HG02970 (cell line): ENCODE measurements around the gene CBS.
"Not testable (repeated sequence)": the region's sequence is repeated elsewhere in the genome, so short reads cannot be mapped to it uniquely, and the experiment has no call there.

Source experiments
- ATAC-seq: cut with Tn5 transposase; IDR thresholded peaks from one replicate; pipeline ENCODE4 v1.9.1; 2021; ENCODE audit warnings: mild to moderate bottlenecking, moderate library complexity, moderate number of reproducible peaks; ENCODE audit not compliant: unreplicated experiment, low FRiP score

CBS gene

DNA sequence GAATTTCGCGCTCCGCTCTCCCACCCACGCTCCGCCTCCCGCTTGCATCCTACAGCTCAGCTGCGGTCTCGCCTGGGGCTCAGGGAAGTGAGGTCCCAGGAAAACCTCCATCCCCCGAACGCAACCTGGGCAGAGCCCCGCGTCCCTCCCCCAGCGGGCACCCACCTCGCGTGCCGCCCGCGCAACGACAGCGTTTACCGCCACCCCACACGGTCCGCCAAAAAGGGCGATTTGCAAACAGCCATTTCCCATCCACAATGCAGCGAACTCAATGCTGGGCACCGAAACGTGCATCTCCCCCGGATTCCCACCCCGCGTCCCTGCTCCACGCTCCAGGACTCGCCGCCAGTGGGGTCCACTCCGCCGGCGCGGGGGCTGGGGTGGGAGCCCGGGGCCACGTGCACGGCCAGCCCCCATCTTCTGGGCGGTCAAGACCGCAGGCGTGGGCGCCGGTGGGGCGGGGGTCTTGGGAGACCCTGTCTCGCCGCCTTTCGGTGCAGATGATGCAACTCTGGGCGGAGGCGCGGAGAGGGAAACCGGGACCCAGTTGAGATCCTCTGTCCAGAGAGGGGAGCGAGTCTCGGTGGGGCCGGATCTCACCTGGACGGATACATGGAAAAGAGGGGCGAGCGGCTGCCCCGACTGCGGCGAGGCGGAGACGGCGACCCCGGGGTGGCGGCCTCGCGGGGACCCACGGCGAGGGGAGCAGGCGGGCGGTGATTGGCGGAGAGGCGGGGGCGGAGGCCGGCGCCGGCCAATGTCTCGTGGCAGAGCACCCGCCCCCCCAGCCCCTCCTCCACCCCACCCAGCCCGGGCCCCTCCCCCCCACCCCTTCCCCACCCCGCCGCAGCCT is at the start of gene CBS:
TSS of gene CBS (minus strand) at position 666 of the 853 bp plus-strand sequence. CDS start 3,642 bp downstream, outside the sequence.
- ATAC-seq: not testable (repeated sequence)

DNA sequence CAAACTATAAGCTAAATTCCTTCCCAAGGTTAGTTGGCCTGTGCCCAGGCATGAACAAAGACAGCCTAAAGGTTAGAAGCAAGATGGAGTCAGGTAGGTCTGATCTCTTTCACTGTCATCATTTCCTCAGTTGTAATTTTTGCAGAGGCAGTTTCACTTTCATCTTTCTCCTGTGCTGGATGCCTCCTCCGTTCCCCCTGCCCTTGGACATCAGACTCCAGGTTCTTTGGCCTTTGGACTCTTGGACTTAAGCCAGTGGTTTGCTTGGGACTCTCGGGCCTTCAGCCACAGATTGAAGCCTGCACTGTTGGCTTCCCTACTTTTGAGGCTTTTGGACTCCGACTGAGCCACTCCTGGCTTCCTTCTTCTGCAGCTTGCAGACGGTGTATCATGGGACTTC is 40.3 kb upstream of the CBS start:
- not testable (repeated sequence) for ATAC-seq

DNA sequence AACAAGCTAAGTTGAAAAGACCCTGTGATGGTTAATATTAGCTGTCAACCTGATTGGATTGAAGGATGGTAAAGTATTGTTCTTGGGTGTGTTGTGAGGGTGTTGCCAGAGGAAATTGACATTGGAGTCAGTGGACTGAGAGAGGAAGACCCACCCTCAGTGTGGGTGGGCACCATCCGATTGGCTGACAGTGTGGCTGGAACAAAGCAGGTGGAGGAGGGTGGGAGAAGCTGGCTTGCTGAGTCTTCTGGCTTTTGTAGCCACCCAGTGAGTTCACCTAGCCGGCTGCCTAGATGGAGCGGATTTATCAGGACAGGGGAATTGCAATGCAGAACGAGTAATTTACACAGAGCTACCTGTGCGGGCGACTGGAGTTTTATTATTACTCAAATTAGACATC is 38.8 kb upstream of the CBS start:
- ATAC-seq: not testable (repeated sequence)

DNA sequence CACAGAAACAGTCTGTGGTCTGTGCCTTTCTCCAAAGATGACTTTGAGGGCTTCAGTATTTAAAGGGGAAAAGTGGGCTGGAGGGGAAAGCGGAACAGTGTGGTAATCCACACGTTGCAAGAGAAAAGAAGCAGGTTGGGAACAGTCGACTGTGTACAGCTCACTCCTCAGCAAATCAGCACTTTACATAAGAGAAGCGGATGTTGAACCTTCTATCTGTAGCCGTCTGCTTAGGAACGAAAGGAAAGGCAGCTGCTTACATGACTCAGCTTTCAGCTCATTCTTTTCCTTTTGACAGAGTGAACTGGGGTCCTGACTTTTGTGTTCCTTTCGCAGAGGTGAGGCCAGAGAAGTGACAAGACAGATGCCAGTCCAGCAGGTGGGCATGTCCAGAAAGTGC is 33.4 kb upstream of the CBS start:
- not testable (repeated sequence) for ATAC-seq

DNA sequence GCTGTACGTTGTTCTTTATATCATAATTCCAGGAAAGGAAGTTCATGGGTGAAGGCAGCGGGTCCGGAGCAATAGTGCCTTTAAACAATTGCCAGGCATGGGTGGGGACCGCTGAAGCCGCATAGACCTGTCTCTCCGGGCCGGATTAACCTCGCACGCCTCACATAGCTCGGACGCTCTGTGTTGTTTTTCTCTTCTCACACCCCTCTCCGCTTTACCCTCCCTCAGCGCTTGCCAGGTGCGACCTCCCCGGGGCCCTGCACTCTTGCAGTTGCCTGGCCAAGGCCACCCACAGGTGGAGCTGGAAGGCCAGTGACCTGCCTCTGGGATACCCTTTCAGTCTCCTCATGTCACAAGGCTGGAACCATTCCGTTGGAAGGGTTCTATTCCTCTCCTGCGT is 32.5 kb upstream of the CBS start:
- not testable (repeated sequence) for ATAC-seq

DNA sequence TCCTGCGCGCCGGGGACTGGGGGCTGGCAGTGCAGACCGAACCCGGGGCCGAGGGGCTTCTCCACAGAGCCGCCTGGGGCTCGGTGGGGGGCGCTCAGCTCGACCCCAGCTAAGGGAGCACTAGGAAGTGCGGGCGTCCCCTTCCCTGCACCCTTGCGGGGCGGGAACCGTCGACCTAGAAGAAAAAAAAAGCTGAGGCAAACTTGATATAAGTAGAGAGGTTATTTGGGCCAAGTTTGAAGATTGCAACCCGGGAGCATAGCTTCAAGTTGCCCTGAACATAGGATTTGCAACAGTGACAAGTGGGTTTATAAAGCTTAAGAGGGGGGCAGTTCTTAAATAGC is 32.1 kb upstream of the CBS start:
- ATAC-seq: peak; percentile 27

DNA sequence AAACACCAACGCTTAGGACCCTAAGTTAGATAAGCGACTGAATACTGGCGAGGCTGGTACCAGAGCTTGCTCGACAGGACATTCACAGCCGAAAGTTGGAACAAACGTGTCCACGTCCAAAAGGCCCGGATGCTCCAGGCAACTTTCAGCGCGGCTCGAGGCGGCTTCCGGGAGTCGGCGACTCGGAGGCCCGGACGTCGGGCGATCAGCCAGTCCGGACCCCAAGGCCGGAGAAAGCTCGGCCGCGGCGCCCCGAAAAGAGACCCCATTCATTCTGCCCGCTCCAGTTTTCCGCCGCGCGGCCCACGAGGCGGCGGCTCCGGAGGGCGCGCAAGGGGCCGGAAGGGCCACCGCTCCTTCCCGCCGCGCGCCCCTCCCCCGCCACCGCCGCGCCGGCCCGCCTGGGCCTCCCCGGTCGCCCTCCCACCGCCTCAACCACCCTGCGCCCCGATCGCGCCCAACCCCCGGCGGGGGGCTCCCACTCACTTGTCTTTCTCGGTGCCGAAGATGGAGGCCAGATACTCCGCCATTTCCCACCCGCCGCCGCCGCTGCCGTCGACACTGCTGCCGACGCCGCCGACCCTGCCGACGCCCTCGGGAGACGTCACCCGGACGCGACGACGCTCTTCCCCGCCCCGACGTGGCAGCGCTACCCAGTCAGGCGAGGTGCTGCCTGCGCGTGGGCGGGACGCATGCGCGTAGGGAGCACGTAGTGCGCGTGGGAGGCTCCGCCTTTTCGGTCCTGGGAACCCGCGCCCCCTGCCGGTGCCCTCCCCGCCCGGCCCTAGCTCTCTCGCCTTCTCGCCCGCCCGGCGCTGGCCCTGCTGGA is 31.5 kb upstream of the CBS start, which contains the start of gene U2AF1:
TSS of gene U2AF1 (minus strand) at position 606 of the 829 bp plus-strand sequence. CDS start at position 530, 76 bp downstream.
- ATAC-seq: peak; percentile 74

DNA sequence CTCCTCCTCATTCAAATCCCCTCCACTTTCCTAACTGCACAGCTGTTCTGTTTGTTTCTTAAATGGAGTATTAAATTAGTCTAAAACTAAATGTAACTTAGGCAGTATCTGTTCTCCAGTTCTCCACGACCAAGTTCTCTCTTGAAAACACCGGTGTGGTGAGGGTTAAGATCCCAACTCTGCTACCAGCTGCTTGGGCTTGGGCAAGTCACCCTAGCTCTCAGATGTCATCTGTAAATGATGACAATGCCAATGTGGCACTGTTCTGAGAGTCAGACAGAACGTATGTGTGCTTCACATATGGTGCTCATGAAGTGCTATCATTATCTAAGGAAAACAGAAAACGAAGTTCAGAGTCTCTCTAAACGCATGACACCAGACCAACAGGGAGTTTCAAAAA is 29.0 kb upstream of the CBS start:
- ATAC-seq: not testable (repeated sequence)

DNA sequence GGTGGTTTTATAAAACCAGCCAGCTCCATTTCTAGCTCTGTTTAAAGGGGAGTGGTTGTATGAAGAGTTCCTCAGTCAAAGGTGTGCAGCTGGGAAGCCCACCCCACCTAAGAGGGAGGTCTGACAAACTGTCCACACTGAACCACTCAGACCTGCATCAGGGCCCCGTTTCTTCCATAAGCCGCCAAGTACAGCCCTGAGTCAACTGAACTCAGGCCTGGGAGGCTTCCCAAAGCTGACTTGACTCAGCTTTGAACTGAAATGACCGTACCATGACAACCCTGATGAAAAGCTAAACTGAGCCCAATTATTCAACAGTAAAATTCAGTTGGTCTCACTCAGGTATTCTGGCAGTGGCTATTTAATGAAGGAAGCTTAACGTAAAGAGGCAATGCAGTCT is 26.6 kb upstream of the CBS start:
- not testable (repeated sequence) for ATAC-seq

DNA sequence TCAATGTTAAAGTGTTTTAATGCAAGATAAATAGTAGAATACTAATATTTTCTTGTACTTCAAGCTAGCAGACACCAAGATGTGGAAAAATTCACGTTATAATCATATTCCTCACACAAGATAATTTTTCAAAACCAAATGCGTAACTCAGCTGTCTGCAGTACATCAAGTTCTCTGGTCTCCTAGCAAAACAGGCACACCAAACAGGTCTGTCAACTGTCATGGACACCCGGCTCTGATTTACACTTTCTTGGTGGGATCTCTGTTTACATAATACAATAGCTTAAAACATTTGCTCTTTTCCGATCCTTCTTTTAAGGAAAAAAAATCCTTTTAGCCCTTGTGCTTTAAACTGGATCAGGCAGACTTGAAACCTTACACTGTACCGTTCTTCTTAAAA is 26.0 kb upstream of the CBS start:
- ATAC-seq: not testable (repeated sequence)

DNA sequence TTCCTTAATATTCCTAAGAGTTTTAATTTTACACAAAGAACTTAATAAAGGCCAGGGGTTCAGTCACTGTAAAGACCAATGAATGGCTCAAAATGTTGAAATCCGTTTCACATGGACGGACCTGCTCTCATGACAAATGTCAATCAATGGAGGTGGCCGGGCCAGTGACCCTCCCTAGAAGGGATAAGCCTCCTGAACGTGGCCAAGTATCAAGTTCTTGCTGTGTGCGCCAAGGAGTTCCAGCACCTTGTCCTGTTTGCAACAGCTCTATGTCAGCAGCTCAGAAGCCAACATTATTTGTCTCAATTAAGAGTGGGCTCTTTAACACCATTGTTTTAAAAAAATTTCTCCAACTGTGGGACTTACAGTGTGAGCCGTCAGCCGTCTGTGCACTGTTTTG is 25.4 kb upstream of the CBS start:
- ATAC-seq: not testable (repeated sequence)

DNA sequence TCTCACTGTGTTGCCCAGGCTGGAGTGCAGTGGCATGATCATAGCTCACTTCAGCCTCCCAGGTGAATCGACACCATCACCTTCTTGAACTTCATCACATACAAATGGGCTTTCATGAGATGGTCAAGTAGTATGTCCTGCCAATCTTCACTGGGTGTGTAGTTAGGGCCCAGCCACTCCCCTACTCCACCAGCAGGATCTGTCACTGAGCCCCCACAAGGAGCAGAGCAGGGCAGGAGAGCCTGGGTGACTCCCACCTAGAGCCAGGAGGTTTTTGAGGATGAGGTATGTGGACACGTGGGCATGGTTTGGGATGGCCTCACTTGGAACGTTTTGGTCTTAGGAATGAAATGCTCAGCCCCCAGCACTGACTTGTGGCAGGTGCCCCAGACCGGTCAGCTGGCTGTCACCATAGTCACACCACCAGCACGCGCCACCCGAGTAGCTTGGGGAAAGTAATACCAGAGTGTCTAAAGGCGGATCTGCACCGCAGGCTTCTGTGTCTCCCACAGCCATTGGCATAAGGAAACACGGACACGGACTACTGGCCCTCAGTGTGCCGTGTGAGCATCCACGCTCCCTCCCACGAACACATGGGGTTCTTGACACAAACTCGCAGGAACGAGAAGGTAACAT is 16.5 kb upstream of the CBS start:
- ATAC-seq: not testable (repeated sequence)

DNA sequence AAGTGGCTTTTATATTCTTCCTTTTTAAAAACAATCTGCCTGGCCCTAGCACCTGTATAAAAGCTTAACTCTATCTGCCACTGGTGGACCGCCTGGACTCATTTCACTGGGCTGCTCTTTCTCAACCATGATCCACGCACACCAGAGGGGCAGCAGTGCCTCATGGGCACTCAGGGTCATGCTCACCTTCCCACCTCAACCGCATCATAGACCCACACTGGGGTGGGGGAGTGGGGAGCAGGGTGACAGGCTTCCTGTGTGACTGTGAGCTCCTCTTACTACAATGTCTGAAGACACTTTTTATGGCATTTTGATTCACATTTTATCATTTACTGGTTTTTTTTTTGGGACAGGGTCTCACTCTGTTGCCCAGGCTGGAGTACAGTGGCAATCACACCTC is 15.3 kb upstream of the CBS start:
- not testable (repeated sequence) for ATAC-seq

DNA sequence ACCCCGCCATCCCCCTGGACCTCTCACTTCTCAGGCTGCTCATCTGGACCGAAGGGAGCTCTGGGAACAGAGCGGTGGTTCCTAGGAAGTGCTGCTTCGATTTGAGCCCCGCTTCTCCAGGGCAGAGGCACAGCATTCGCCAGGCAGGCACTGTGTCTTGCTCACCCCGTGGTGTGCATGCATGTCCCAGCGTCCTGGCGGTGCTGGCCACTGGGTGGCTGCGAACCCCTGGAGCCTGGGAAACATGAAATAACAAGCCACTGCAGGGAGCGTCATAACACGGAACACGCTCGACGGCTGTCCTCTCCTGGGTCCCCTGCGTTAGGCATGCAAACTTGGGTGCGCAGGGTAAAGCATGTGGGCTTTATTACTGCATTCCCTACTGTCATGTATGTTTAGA is 13.8 kb upstream of the CBS start:
- not testable (repeated sequence) for ATAC-seq

DNA sequence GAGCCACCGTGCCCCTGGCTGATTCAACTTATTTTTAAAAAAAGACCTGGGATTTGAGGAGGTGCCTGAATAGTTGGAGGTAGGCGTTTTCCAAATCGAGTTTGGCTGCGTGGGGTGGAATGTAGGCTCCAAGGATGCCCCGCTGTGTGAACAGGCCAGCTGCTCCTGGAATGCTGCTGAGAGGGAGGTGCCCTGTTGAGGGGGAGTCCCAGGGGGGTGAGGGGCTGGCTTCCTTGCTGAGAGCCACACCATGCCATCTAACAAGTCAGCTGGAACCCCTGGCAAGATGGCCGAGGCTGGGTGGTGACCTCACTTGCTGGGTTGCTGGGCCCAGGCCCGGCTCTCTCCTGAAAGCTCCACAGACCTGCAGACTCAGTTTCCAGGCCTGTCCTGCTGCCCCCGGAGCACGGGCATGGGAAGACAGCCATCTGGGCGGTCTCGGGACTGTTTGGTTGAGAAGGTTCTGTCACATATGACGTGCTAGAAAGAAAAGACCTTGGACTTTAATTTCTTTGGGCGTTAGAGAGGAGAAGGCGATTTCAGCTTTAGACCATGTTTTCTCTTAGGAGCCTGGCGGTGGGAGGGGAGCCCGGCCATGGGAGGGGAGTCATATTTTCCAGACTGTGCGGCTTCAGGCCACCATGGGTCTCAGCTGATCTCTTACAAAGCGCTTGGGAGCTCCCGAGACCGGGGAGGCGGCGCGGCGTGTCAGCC is 7.1 kb upstream of the CBS start:
- ATAC-seq: not testable (repeated sequence)

DNA sequence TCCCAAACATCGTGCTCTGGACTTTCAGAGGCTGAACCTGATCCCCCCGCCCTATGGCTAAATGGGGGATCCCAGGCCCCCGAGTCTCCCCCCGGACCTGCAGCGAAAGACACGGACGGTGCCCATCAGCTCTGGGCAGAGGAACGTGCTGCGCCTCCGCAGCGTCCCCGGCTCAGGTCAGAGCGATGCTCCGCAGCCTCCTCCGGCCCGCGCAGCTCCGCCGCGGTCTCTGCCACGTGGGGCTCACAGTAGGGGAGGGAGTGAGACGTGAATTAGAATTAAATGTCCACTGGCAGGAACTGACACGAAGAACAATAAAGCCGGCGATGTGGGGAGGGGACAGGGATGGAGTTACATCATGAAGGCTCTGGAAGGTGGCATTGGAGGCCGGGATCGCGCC is 1.0 kb upstream of the CBS start:
- ATAC-seq: not testable (repeated sequence)

DNA sequence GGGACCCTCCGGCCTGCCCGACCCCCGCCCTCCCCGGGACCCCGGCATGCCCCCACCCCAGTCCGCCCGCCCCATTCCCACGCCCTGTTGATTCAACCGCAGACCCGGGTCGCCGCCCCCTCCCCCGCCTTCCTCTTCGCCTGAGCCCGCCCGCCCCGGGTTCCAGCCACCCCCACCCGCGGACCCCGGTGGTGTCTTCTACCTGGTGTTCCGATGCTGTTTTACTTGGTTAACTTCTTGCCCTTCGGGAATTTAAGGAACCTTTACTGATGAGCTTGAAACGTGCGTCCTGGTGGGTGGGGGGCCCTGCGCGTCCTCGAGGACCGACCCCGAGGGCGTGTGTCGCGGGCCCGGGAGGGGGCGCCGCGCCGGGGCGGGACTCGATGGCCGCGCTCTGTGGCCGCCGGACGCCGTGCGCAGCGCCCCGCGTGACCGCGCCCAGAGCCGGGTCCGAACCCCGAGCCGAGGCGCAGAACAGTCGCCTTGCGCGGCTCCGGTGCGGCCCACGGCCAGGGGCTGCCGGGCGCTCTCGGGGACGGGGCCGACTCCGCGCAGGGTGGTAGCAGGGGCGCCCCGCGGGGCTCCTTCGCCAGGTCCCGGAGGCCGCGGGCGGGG is 495 bp upstream of the CBS start:
- not testable (repeated sequence) for ATAC-seq

DNA sequence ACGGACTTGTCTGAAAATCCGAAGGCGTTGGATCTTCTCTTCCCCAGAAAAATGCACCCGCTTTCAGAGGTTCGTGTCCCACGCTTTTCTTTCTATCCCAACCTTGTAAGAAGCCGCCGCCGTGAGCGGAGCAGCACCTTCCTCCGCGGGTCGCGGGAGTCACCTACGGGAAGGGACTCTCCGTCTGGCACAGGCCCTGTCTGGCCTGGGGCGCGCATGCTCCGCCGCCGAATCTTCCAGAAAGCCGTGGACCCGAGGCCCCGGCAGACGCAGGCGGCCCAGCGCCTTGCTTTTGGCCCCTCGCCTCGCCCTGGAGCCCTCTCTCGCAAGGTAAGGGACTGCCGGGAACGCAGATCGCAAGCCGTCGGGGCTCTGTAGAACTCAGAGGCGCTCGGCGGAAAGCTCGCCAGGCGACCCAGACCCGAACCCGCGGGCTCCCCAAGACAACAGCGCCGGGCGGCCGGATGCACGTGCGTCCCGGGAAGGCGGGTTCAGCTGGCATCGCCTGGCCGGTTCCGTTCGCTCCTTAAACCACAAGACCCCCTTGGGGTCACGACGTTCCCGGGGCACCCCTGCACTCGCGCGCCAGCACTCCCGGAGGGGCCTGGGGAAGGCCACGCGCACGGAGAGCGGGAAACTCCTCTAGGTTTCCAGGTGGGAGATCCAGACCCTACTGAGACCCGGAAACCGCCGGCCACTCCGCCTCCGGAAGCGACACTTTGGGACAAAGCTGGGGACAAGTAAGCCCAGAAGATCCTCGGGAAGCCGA is 1.1 kb downstream of the CBS start:
- not testable (repeated sequence) for ATAC-seq

DNA sequence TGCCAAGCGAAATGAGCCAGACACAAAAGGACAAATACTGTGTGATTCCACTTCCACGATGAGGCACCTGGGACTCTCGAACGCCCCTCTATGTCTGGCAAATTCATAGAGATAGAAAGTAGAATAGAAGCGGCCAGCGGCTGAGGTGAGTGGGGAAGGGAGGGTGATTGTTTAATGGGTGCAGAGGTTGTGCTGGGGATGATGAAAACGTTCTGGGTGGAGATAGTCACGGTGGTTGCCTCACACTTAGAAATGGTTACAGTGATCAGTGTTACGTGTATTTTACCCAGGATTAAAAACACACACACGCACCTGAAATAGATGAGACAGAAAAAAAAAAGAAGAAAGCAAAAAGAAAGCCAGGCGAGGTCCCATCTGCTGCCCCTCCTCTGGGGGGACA is 2.9 kb downstream of the CBS start:
- ATAC-seq: not testable (repeated sequence)
